Measurements from ENCODE around the gene SPNS3. TPM values are rescaled to one million over a fixed set of nuclear protein-coding genes. Genes with fewer than 3 reads are reported as not detected.

The SPNS3 gene
- total RNA-seq, 1 experiment from 2014 or later: 1.2 TPM

GRCh38 chr17:4516735-4517134 is 83.0 kb downstream of the SPNS3 start:
- no peak for DNase-seq (ENCODE audit: low spot score)
- in situ Hi-C loops (cut with HindIII; ENCODE audit: low sequenced_read_pairs): no loop called here

- in situ Hi-C loops (cut with HindIII; ENCODE audit: low sequenced_read_pairs): no loop called here
- no peak for DNase-seq (ENCODE audit: low spot score)
Measured at GRCh38 chr17:4518901-4519300, 85.2 kb downstream of the SPNS3 start.

DNA sequence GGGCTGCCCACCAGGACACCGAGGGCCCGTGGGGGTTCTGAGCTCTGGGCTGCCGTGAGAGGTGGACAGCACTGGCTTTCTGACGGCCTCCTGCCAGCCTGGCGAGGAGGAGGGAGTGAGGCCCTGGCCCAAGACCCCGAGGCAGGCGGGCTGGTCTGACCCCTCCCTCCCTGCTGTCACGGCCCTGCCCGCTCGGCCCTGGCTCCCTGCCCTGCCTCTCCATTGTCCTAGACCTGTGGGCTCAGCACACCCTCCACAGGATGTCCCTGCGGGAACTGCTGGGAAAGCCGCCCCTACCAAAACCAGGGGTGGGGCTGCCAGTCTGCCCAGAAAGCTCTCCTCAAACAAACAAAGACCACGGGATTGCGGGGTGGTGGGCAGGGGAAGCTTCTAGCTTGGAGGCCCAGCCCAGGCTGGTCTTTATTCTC is 85.6 kb downstream of the SPNS3 start:
- DNase-seq (ENCODE audit: low spot score): no peak
- in situ Hi-C loops (cut with HindIII; ENCODE audit: low sequenced_read_pairs): no loop called here

DNA sequence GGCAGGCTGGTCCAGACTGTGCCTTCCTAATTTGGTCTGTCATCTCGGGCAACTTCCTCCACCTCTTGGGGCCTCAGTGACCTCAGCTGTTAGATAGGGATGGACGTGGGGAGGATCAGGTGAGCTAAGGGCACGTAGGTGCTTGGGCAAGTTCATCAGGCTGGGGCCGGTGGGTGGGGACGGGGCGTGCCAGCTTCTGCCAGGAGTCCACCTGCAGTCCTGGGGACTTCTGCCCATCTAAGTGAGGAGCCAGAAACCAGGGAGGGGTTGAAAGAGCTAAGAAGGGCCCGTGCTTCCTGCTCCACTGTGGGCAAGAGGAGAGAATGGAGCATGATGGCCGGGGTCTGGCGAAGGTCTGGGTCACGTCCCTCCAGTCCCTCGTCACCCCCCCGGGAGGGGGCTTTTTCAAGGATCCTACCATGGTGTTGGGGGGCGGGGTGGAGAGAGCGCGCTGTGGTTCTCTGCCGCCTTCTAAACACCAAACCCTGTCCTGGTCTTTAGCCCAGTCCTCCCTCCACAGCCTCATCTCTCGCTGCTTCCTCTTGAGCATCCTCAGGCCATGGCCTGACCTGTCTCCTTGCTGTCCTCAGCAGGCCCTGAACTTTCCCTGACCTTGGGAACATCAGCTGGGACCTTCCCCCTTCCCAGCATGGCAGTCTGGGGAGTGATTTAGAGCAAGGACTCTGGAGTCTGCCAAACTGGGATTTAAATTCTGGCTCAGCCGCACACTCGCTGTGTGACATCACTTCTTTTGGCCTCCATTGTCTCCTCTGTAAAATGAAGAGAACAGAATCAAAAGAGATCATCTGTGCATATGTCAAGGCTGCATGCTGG is 86.5 kb downstream of the SPNS3 start:
- in situ Hi-C loops (cut with HindIII; ENCODE audit: low sequenced_read_pairs): no loop called here
- no peak for DNase-seq (ENCODE audit: low spot score)

DNA sequence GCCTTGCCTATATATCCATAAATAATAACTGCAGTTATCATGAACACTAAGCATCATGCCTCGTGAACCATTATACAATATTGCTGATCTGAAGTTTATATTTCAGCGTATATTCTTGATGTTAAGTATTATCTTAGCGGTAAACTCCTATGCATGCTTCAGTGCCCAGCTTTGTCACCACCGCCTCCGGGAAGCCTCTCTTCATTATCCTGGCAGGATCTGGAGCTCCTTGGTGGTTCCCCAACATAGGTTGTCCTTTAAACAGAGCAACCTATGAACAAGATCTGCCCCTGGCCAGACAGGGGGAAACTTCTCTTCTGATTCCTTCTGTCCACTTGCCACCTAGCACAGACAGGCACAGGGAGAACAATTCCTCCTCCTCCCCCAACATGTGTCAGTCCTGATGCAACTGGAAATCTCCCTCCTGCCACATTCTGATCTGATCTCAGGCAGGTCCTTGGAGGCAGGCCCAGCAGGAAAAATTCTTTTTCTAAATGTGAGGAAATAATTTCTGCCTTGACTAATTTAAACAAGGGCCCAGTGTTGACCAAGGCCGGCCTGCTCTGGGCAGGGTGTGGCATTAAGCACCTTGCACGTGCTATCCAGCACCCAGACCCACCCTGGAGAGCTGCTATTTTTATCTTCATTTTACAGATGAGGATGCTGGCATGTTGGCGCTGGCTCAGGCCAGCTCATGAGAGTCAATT is 87.3 kb downstream of the SPNS3 start:
- in situ Hi-C loops (cut with HindIII; ENCODE audit: low sequenced_read_pairs): no loop called here
- no peak for DNase-seq (ENCODE audit: low spot score)

DNA sequence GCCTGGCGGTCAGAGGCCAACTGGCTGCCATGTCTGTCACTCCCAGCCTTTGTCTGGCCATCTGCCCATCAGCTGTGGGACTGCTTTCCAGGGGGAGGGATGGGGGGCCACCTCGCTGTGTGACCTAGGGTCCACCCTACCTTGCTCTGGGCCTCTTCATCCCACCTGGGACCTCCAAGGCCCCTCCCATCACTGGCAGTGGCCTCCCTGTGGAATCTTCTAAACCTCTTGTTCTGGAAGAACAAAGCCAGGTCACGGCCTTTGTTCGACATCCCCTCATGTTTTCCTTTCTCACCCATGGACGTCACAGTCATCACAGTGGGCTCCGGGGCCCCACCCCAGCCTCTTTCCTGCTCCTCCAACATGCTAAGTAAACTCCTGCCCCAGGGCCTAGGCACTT is 88.9 kb downstream of the SPNS3 start:
- in situ Hi-C loops (cut with HindIII; ENCODE audit: low sequenced_read_pairs): no loop called here
- no peak for DNase-seq (ENCODE audit: low spot score)

DNA sequence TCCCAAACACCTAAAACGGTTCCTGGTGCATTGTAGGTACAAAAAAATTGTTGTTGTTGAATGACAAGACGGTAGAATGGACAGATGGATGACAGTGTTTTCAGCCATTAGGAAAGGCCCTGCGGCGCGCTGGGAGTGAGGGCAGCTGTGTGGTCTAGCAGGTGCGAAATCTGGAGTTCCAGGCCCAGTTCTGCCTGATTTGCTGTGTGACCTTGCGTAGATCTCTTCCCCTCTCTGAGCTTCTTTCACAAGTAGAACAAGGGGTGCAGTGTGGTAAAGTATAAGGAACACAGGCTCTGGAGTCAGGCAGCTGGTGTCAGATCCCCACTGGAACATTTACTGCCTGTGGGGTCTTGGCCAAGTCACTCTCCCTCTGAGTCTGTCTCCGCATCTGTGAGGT is 90.2 kb downstream of the SPNS3 start:
- DNase-seq (ENCODE audit: low spot score): no peak
- in situ Hi-C loops (cut with HindIII; ENCODE audit: low sequenced_read_pairs): no loop called here

- no peak for DNase-seq (ENCODE audit: low spot score)
- in situ Hi-C loops (cut with HindIII; ENCODE audit: low sequenced_read_pairs): no loop called here
Measured at GRCh38 chr17:4525691-4526397, 92.1 kb downstream of the SPNS3 start.

DNA sequence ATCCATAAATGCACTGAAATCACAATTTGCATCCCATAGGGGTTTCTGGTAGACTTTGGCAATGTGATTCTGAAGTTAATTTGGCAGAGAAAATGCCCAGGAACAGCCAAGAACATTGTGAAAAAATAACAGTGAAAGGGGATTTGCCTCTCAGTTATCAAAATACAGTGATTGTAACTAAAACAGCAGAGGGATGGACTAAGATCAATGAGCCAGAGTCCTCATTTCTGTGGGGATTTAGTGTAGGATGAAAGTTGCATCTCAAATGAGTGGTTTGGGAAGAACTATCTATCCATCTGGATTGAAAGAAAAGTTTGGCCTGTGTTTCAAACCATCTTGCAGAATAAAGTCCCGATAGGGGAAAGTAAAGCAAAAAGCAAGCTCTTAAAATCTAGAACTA is 93.4 kb downstream of the SPNS3 start:
- in situ Hi-C loops (cut with HindIII; ENCODE audit: low sequenced_read_pairs): no loop called here
- DNase-seq (ENCODE audit: low spot score): no peak

DNA sequence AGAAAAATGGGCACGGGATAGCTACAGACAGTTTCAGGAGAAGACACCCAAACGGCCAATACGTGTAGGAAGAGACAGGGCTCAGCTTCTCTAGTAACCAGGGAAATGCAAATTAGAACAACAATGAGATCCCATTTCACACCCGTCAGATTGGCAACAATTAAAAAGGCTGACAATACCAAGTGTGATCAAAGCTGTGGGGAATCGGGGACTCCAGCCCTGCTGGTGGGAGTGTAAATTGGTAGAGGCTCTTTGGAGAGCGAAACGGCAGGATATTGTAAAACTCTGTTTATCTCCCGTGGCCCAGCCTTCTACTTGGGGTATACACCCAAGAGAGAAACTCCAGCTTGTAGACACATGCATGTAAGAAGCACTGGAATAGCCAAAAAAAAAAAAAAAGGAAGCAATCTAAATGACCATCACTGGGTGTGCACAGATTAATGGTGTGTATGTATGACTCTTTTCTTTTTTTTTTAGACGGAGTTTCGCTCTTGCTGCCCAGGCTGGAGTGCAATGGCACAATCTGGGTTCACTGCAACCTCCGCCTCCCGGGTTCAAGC is 93.9 kb downstream of the SPNS3 start:
- no peak for DNase-seq (ENCODE audit: low spot score)
- in situ Hi-C loops (cut with HindIII; ENCODE audit: low sequenced_read_pairs): no loop called here

DNA sequence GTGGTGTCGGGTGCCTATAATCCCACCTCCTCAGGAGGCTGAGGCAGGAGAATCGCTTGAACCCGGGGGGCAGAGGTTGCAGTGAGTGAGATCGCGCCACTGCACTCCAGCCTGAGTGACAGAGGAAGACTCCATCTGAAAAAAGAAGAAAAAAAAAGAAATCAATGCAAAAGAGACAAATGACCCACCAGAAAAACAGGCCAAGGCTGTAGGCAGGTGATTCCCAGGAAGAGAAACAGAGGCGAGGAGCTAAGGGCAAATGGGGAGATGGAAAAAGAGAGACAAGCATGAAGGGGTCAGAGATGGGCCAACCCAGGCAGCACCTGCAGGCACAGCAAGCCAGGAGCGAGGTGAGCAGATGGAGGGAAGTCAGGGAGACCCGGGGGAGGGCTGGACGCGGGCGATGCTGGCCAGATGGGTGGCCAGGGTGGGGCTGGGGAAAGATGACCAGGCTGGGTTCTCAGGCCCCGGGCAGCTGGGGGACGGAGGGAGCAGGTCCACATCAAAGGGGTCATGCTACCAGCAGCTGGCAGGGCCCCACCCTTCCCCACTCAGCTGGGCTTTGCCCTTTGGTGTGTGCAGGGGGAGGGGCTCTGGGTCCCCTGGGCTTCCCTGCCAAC is 95.9 kb downstream of the SPNS3 start:
- in situ Hi-C loops (cut with HindIII; ENCODE audit: low sequenced_read_pairs): no loop called here
- DNase-seq (ENCODE audit: low spot score): no peak

GRCh38 chr17:4530799-4531730 is 97.3 kb downstream of the SPNS3 start:
- in situ Hi-C loops (cut with HindIII; ENCODE audit: low sequenced_read_pairs): no loop called here
- DNase-seq (ENCODE audit: low spot score): no peak

- in situ Hi-C loops (cut with HindIII; ENCODE audit: low sequenced_read_pairs): no loop called here
- no peak for DNase-seq (ENCODE audit: low spot score)
Measured at GRCh38 chr17:4531988-4532736, 98.4 kb downstream of the SPNS3 start.

DNA sequence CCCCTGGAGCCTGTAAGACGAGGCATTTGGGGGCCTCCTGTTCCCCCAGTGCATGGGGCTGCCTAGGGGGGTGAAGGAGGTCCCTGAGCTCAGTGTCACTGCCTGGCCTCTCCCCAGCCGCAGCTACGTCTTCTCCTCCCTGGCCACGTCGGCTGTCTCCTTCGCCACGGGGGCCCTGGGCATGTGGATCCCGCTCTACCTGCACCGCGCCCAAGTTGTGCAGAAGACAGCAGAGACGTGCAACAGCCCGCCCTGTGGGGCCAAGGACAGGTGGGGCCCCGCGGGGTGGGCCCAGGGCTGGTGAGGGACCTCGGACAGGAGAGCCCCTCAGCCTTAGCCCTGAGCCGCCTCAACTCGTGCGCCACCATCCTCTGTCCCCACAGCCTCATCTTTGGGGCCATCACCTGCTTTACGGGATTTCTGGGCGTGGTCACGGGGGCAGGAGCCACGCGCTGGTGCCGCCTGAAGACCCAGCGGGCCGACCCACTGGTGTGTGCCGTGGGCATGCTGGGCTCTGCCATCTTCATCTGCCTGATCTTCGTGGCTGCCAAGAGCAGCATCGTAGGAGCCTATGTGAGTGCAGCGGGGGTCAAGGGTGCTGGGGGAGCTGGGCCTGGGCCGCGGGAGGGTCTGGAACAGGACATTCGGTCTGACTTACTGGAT is 99.3 kb downstream of the SPNS3 start:
- in situ Hi-C loops (cut with HindIII; ENCODE audit: low sequenced_read_pairs): no loop called here
- no peak for DNase-seq (ENCODE audit: low spot score)

- in situ Hi-C loops (cut with HindIII; ENCODE audit: low sequenced_read_pairs): no loop called here
- no peak for DNase-seq (ENCODE audit: low spot score)
Measured at GRCh38 chr17:4533523-4534504, 100.1 kb downstream of the SPNS3 start.

- no peak for DNase-seq (ENCODE audit: low spot score)
- in situ Hi-C loops (cut with HindIII; ENCODE audit: low sequenced_read_pairs): no loop called here
Measured at GRCh38 chr17:4534515-4534914, 100.8 kb downstream of the SPNS3 start.
